NCI-H2107 treated with DMSO at 0.1 percent for 48 hours (cell line): ENCODE results near the gene ABI1.

Experiments
- DNase-seq: peaks from one replicate; lab custom pipeline; 2025; ENCODE audit not compliant: unreplicated experiment; lab: John Stamatoyannopoulos, UW

Gene ABI1

GRCh38 chr10:26855186-26855585 lies 5.6 kb downstream of the ABI1 start:
- no peak for DNase-seq

GRCh38 chr10:26854524-26854923 lies 6.2 kb downstream of the ABI1 start:
- DNase-seq, result no peak

GRCh38 chr10:26844396-26844975 lies 16.3 kb downstream of the ABI1 start:
- no peak for DNase-seq

- DNase-seq, result no peak
These were observed 17.0 kb downstream of the ABI1 start for GRCh38 chr10:26843736-26844135.

GRCh38 chr10:26841733-26842317 lies 18.9 kb downstream of the ABI1 start:
- DNase-seq, result no peak

GRCh38 chr10:26840938-26841732 lies 19.6 kb downstream of the ABI1 start:
- DNase-seq, result no peak

- DNase-seq, result peak; percentile 5
These were observed 20.7 kb downstream of the ABI1 start for GRCh38 chr10:26839966-26840627.

GRCh38 chr10:26837139-26837538 lies 23.6 kb downstream of the ABI1 start:
- no peak for DNase-seq

GRCh38 chr10:26835025-26835424 lies 25.7 kb downstream of the ABI1 start:
- no peak for DNase-seq

GRCh38 chr10:26832960-26833359 lies 27.8 kb downstream of the ABI1 start:
- DNase-seq, result no peak

- DNase-seq, result no peak
These were observed 28.8 kb downstream of the ABI1 start for GRCh38 chr10:26831936-26832335.

GRCh38 chr10:26829810-26830515 lies 30.8 kb downstream of the ABI1 start:
- no peak for DNase-seq

GRCh38 chr10:26824015-26824690 lies 36.6 kb downstream of the ABI1 start:
- DNase-seq, result no peak

- DNase-seq, result peak; percentile 58
These were observed 38.8 kb downstream of the ABI1 start for GRCh38 chr10:26821699-26822570.

GRCh38 chr10:26815500-26815899 lies 45.3 kb downstream of the ABI1 start:
- no peak for DNase-seq

GRCh38 chr10:26810435-26811026 lies 50.2 kb downstream of the ABI1 start:
- no peak for DNase-seq

- no peak for DNase-seq
These were observed 50.8 kb downstream of the ABI1 start for GRCh38 chr10:26809973-26810372.

- DNase-seq, result no peak
These were observed 53.2 kb downstream of the ABI1 start for GRCh38 chr10:26807532-26807931.

- DNase-seq, result no peak
These were observed 54.2 kb downstream of the ABI1 start for GRCh38 chr10:26806557-26806956.
